Measurements from ENCODE around the gene TBC1D12.

Gene TBC1D12

GRCh38 chr10:94578790-94579189 lies 176.4 kb downstream of the TBC1D12 start:
- TF ChIP-seq CTCF (IDR thresholded peaks at IDR 0.05): no peak

DNA sequence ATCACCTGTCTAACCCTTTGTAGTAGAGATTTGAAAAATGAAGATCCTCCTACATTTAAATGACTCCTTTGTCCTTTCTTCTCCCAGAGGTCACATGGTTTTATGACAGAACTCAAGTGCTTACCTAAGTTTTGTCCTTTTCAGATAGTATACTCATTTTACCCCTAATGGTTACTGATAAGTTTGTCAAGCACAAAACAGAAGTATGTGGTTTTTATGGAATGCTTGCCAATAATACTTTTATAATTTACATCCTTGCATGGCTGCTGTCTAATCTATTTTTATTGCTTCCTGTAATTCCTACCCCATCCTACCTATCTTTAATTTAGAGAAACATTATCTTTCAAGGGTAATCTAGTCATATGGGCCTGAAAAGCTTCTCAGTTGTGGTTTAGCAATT lies 180.8 kb downstream of the TBC1D12 start:
- TF ChIP-seq CTCF (IDR thresholded peaks at IDR 0.05): no peak
